ENCODE results near the gene MYO6. TPM values are rescaled to one million over a fixed set of nuclear protein-coding genes. Genes with fewer than 3 reads are reported as not detected.
"Not testable (repeated sequence)": the region's sequence is repeated elsewhere in the genome, so short reads cannot be mapped to it uniquely, and the experiment has no call there.

The MYO6 gene
- total RNA-seq, 1 donor from 2014 or later: 66.2 TPM

GRCh38 chr6:75893058-75893775, 144.2 kb downstream of the MYO6 start:
- H3K36me3 ChIP-seq: peaks cover 26% of the 10 kb centered on the region
- H3K9me3 ChIP-seq: no peaks in the 10 kb centered on the region
- H3K4me1 ChIP-seq: no peaks in the 10 kb centered on the region
- peak; percentile 74 for TF ChIP-seq CTCF (IDR thresholded peaks at IDR 0.05)
- no peak for DNase-seq
- H3K27ac ChIP-seq: no peak overlapping the region
- intact Hi-C loops (cut with DNase I): no loop called here
- no peak overlapping the region for H3K4me3 ChIP-seq
- ATAC-seq: peak; percentile 83
- H3K27me3 ChIP-seq: no peaks in the 10 kb centered on the region

GRCh38 chr6:75893776-75894152, 144.7 kb downstream of the MYO6 start:
- H3K4me3 ChIP-seq: no peak overlapping the region
- intact Hi-C loops (cut with DNase I): no loop called here
- ATAC-seq (no peak), DNase-seq (no peak)
- H3K27ac ChIP-seq: no peak overlapping the region
- no peaks in the 10 kb centered on the region for H3K27me3 ChIP-seq
- no peak for TF ChIP-seq CTCF (IDR thresholded peaks at IDR 0.05)
- no peaks in the 10 kb centered on the region for H3K4me1 ChIP-seq
- H3K36me3 ChIP-seq: peaks cover 26% of the 10 kb centered on the region
- no peaks in the 10 kb centered on the region for H3K9me3 ChIP-seq

- no peaks in the 10 kb centered on the region for H3K4me1 ChIP-seq
- peaks cover 8% of the 10 kb centered on the region for H3K36me3 ChIP-seq
- intact Hi-C loops (cut with DNase I): no loop called here
- H3K27ac ChIP-seq: no peak overlapping the region
- DNase-seq (no peak), ATAC-seq (no peak)
- no peaks in the 10 kb centered on the region for H3K27me3 ChIP-seq
- H3K4me3 ChIP-seq: no peak overlapping the region
- H3K9me3 ChIP-seq: no peaks in the 10 kb centered on the region
- no peak for TF ChIP-seq CTCF (IDR thresholded peaks at IDR 0.05)
Observed at GRCh38 chr6:75896526-75896925, 147.5 kb downstream of the MYO6 start.

- H3K4me3 ChIP-seq; ATAC-seq; H3K36me3 ChIP-seq; H3K27ac ChIP-seq; H3K9me3 ChIP-seq; DNase-seq; H3K27me3 ChIP-seq; intact Hi-C loops (cut with DNase I); H3K4me1 ChIP-seq: not testable (repeated sequence)
Observed at GRCh38 chr6:75900216-75900615, 151.2 kb downstream of the MYO6 start.

- DNase-seq; H3K4me1 ChIP-seq; ATAC-seq; H3K9me3 ChIP-seq; H3K4me3 ChIP-seq; intact Hi-C loops (cut with DNase I); H3K36me3 ChIP-seq; H3K27me3 ChIP-seq; H3K27ac ChIP-seq: not testable (repeated sequence)
Observed at GRCh38 chr6:75905129-75905528, 156.1 kb downstream of the MYO6 start.

- Histone ChIP-seq H3K27me3 (no peaks in the 10 kb centered on the region), H3K4me3 (no peak overlapping the region), H3K4me1 (no peaks in the 10 kb centered on the region), H3K27ac (no peak overlapping the region), H3K9me3 (no peaks in the 10 kb centered on the region), H3K36me3 (peaks cover 9% of the 10 kb centered on the region)
- TF ChIP-seq CTCF (IDR thresholded peaks at IDR 0.05): no peak
- intact Hi-C loops (cut with DNase I): no loop called here
- DNase-seq (no peak), ATAC-seq (peak; percentile 56)
Observed at GRCh38 chr6:75906871-75907270, 157.8 kb downstream of the MYO6 start.

- TF ChIP-seq CTCF (IDR thresholded peaks at IDR 0.05): no peak
Observed at GRCh38 chr6:75907444-75907843, 158.4 kb downstream of the MYO6 start.

More at GRCh38 chr6:75907444-75907843, 158.4 kb downstream of the MYO6 start:
- Histone ChIP-seq H3K4me3 (no peak overlapping the region), H3K27me3 (no peaks in the 10 kb centered on the region), H3K9me3 (no peaks in the 10 kb centered on the region), H3K36me3 (peaks cover 9% of the 10 kb centered on the region), H3K4me1 (no peaks in the 10 kb centered on the region), H3K27ac (no peak overlapping the region)
- no peak for ATAC-seq
- DNase-seq: no peak
- intact Hi-C loops (cut with DNase I): no loop called here
